HG03521 (cell line): ENCODE measurements around the gene EMC9.

Source experiments
- ATAC-seq: cut with Tn5 transposase; IDR thresholded peaks from one replicate; pipeline ENCODE4 v1.9.1; 2021; ENCODE audit warnings: mild to moderate bottlenecking, moderate library complexity; ENCODE audit not compliant: unreplicated experiment

EMC9 gene

DNA sequence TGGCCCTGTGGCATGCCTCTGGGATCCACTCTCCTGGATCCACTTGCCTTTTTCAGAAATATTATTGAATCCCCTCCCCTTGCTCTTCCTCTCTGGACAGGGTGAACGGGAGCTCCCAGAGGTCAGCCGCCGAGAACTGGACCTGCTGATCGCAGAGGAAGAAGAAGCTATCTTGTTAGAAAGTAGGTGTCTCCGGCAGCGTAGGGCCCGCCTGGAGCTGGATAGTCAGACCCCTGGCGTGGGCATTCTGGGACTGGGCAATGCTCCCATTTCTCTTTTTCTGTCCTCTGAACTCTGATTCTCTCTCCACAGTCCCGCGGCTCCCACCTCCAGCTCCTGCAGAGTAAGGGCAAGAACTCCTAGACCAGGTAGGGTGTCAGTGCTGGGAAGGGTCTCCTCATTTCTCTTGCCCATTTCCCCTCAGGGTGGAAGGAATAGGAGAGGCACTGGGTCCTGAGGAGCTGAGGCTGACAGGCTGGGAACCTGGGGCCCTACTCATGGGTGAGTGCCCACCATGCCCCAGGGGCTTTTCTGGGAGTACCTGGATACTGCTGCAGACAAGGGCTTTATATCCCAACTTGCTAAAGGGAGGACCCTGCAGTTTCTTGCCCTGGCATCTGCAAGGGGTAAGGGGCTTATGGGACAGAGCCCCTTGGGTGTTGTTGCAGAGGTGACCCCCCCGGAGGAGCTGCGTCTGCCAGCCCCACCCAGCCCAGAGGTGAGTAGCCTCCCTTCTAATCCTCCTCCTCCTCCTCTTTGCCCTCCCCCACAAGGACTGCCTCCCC lies 35.8 kb upstream of the EMC9 start:
- ATAC-seq = no peak

DNA sequence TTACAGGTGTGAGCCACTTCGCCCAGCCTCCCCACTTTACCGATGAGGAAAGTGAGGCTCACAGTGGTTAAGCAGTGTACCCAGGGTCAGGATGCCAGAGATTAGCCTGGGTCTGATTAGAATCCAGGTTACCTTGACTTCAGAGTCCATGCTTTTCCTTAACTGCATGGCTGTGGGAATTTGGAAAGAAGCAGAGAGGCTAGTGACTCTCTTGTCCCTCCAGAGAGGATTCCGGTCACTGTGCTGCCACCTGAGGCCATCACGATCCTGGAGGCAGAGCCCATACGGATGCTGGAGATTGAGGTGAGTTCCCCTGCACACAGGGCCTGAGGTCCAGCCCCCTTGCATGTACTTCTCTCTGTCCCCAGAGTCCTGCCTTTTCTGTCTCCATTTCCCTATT lies 35.2 kb upstream of the EMC9 start:
- ATAC-seq = no peak

DNA sequence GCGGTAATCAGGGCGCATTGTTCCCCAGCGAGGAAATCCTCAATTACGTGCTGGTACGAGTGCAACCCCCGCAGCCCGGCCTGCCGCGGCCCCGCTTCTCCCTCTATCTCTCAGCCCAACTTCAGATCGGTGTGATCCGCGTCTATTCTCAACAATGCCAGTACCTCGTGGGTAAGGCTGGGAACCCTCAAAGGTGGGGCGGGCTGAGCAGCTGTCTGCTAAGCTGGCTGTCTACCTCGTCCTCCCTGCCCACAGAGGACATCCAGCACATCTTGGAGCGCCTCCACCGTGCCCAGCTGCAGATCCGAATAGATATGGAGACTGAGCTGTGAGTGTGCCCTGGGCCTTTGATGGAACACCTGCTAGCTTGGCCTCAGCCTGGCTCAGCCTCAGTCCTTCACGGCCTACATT lies 31.5 kb upstream of the EMC9 start:
- ATAC-seq = no peak

DNA sequence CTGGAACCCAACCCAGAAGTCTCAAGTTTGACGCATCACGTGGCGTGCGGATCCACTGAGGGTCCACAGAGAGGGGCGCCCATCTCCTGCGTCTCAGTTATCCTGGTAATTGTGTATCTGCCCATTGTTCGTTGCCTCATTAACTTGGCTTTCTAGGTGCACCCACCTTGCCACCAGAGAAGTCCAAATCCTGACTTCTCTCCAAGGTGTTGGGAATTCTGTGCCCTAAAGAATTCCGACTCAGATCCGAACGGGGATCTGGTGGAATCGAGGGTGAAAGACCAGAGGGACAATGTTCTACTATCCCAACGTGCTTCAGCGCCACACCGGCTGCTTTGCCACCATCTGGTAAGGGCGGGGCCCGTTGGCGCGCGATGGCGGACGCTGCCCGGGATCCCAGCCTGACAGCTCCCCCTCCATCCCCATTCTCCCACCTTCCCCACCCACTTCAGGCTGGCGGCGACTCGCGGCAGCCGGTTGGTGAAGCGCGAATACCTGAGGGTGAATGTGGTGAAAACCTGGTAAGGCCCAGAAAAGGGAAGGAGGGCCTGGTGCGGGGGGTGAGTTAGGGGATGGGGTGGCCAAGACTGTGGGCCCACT lies 31.0 kb upstream of the EMC9 start:
- no peak for ATAC-seq

DNA sequence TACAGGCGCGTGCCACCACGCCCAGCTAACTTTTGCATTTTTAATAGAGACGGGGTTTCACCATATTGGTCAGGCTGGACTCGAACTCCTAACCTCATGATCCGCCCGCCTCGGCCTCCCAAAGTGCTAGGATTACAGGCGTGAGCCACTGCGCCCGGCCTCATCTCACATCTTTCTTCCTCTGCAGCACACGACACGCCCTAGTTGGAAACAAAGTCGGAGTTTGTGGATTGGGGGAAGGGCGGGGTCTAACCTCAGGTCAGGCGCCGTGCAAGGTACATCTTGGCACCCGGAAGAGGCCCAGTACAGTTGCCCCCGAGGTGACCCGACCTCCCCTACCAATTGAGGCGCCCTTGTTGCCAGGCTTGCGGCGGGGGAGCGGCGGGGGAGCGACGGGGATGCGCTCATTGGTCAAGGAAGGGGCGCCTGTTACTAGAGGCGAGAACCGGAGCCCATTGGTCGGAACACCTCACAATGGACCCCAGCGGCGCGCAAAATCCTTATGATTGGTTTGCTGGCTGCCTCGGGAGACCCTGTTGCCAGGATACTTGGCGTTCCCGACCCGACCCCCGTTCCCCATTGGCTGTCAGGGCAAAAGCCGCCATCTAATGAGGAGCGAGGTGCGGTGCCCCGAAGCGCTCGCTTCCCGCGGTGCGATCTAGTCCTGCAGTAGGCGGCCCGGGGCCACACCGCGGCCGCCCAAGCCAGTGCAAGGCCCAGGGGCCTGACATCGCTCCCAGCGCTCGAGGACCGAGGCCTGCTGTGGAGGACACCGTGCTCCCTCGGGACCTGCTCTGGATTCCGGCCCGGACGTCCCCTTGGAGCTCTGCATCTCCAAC lies 30.2 kb upstream of the EMC9 start, which contains the start of gene REC8:
REC8 (plus strand) TSS at position 659 of the 839 bp plus-strand sequence. CDS start 473 bp downstream, outside the sequence.
- peak; percentile 66 for ATAC-seq

DNA sequence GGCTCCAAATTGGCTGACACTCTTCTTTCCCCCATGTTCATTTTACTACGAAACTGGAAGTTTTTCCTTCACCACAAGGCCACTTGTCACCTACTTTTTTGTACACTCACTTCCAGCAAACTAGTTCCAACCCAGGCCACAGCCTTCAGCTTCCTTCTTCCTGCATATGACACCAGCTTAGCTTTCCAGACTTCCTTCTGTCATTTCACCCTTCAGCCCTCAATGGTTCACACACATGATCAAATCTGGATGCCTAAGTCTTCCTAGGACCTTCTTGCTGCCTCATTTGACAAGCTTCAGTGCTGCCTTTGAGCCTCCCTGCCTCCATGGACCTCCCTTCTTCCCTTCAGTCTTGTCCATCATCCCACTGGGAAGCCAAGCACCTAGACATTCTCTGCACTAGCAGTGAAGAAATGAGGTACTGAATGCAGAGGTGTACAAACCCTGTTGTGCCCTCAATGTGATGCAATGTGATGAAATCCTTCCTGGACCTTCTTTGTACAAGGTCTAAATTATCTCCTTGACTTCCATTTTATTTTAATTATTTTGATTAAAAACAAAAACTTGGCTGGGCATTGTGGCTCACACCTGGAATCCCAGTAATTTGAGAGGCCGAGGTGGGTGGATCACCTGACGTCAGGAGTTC lies 26.2 kb upstream of the EMC9 start:
- no peak for ATAC-seq

DNA sequence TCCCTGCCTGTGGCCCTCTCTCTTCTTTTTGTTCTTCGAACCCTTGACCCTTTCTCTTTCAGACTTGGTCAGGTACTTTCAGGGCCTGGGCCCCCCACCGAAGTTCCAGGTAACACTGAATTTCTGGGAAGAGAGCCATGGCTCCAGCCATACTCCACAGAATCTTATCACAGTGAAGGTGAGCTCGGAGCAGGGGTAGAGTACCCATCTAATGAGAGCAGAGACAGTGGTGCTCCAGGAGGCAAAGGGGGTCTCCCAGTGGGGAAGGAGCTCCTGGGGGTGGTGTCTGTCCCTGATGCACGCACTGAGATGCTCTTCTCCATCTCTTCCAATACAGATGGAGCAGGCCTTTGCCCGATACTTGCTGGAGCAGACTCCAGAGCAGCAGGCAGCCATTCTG lies 24.4 kb upstream of the EMC9 start:
- no peak for ATAC-seq

DNA sequence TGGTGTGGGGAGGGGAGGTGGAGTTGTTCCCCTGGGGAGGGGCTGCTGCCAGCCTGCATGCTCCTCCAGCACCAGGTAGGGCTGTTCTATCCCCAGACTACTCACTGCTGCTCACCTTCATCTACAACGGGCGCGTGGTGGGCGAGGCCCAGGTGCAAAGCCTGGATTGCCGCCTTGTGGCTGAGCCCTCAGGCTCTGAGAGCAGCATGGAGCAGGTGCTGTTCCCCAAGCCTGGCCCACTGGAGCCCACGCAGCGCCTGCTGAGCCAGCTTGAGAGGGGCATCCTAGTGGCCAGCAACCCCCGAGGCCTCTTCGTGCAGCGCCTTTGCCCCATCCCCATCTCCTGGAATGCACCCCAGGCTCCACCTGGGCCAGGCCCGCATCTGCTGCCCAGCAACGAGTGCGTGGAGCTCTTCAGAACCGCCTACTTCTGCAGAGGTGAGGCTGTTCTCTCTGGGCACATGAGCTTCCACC lies 23.2 kb upstream of the EMC9 start:
- no peak for ATAC-seq

DNA sequence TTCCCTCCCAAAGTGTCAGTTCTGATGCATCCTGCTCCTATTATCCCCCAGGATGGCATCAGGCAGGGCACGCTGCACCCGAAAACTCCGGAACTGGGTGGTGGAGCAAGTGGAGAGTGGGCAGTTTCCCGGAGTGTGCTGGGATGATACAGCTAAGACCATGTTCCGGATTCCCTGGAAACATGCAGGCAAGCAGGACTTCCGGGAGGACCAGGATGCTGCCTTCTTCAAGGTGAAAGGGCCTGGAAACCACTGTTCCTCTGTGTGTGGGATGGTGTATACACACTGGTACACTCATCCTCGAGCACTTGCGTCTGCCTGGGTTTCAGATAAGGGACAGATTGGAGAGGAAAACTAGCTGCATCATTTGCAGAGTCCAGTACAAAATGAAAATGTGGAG lies 20.7 kb upstream of the EMC9 start:
- no peak for ATAC-seq

DNA sequence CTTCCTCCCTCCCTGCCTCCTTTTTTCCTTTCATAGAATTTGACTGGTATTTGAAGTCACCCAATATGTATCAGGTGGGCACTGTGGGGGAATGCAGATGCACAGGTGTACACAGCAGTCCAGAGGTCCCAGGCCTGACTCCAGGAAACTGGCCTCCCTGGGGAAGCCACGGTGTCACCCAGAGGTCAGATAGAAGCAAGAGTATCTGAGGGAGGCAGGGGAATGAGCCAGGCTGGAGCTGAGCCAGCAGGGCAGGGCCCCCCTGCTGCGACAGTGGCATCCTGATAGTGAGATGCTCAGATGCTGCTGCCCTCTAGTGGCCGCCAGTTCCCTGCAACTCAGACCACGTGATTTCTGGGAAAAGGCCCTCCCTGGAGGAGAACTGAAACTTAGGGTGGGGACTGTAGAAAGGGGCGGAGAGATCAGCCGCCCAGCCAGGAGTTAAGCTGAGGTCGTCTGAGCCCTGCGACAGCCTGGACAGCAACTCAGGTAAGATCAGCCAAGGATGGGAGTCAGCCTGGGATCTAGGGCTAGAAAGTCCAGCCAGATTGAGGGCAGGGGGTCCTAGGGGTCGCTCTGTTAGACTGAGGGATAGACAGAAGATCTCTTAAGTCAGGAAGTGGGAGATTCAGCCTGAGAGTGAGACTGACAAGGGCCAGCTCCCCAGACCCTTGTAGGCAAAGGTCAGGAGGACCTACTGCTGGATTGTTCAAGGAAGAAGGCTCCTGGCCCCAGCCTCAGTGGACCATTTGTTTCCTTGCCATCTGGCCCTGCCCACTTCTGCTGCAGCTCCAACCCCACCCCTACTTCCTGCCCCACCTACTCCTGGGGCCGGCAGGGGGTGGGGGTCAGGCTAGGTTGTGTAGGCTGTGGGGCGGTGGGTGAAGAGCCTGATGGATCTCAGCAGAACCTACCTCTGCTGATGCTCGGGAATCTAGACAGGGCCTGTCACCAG lies 19.7 kb upstream of the EMC9 start, which contains the start of gene IRF9:
IRF9 (plus strand) TSS at position 416 of the 955 bp plus-strand sequence. CDS start 880 bp downstream, outside the sequence.
- peak; percentile 77 for ATAC-seq

DNA sequence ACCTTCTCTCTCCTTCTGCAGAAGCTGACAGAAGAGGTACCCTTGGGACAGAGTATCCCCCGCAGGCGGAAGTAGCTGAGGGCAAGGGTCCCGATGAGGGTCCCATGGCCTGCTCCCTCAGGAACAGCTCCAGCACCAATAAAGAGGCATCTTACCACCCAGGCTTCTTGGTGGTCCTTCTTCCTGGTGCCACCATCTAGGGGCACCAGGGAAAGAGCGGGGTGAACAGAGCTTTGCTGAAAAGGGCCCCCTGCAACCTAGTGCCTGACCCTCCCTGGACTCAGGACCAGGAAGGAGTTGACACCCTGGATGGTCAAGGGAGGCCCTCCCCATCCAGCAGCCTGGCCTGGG lies 19.1 kb upstream of the EMC9 start:
- ATAC-seq = no peak

DNA sequence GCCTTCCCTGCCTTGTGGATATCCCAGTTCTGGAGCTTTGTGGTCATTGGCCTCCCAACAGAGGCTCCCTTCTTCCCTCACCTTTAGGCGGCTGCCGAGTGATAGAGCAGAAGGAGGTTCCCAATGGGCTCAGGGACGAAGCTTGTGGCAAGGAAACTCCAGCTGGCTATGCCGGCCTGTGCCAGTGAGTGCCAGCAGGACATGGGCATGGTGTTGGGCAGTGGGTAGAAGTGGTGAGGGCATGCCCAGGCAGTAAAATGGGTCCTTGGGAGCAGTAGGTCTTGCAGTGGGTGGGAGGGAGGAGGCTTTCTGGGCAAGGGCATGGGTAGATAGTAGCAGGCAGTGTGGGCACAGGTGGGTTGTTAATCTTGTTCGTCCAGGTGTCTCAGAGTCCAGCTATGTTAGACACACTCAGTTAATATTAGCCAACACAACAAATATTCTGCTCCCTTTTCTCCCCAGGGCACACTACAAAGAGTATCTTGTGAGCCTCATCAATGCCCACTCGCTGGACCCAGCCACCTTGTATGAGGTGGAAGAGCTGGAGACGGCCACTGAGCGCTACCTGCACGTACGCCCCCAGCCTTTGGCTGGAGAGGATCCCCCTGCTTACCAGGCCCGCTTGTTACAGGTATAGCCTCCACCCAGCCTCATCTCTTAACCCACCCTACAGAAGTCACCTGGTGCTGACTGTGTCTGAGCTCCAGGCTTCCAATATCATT lies 18.5 kb upstream of the EMC9 start:
- no peak for ATAC-seq

DNA sequence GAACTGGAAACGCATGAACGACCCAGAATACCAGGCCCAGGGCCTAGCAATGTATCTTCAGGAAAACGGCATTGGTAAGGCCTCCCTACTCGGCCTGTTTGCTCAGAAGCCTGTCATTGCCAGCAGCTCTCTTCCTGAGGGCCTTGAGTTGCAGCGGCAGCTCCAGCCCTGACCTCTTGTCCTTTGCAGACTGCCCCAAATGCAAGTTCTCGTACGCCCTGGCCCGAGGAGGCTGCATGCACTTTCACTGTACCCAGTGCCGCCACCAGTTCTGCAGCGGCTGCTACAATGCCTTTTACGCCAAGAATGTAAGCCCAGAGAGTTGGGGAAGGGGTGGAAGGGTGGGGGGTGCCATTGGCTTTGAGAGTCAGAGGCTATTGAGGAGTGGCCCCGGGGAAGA lies 15.9 kb upstream of the EMC9 start:
- no peak for ATAC-seq

DNA sequence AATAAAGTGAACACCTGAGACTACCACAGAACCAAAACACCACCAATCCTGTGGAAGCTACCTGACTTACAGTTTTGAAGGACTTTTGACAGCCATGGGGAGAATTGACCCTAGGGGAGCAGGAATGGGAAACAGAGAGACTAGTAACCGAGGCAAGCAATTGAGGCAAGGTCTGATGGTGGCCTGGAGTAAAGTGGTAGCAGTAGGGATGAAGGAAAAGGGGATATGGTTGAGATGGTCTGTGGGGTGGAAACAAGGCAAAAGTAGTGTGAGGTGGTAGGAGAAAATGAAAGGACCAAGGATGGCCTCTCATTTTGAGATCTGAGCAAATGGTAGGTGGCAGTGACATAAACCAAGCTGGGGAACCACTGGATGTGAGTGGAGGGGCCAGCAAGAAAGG lies 15.4 kb upstream of the EMC9 start:
- no peak for ATAC-seq

DNA sequence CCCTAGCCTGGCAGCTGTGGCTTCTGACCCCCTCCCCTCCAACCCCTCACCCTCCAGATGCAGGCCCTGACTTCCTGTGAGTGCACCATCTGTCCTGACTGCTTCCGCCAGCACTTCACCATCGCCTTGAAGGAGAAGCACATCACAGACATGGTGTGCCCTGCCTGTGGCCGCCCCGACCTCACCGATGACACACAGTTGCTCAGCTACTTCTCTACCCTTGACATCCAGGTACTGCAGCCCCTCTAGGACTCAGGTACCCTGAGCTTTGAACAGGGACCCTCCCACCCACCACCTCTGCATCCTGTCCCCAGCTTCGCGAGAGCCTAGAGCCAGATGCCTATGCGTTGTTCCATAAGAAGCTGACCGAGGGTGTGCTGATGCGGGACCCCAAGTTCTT lies 13.7 kb upstream of the EMC9 start:
- ATAC-seq = no peak

DNA sequence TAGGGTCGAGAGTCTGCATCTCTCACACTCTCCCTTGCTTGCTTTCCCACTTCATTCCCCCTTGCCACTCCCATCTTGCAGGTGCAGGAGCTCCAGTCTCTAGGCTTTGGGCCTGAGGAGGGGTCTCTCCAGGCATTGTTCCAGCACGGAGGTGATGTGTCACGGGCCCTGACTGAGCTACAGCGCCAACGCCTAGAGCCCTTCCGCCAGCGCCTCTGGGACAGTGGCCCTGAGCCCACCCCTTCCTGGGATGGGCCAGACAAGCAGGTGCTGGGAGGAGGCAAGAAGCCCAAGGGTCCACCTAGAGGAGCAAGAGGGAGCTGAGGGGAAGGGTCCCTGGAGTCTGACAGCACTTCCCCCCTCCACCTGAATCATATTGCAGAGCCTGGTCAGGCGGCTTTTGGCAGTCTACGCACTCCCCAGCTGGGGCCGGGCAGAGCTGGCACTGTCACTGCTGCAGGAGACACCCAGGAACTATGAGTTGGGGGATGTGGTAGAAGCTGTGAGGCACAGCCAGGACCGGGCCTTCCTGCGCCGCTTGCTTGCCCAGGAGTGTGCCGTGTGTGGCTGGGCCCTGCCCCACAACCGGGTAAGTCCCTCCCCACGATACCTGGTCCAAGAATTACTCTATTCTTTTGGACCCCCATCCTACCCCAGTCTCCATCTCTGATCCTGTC lies 10.2 kb upstream of the EMC9 start:
- ATAC-seq = no peak

DNA sequence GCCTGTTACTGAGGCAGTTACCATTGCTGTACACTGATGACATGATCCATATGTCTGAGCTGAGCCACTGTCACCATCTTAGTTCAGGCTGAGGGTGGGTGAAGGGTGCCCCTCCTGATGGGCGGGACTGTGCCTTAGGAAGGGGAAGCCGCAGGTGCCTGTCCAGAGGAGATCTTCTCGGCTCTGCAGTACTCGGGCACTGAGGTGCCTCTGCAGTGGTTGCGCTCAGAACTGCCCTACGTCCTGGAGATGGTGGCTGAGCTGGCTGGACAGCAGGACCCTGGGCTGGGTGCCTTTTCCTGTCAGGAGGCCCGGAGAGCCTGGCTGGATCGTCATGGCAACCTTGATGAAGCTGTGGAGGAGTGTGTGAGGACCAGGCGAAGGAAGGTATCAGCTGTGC lies 9.6 kb upstream of the EMC9 start:
- ATAC-seq = no peak

DNA sequence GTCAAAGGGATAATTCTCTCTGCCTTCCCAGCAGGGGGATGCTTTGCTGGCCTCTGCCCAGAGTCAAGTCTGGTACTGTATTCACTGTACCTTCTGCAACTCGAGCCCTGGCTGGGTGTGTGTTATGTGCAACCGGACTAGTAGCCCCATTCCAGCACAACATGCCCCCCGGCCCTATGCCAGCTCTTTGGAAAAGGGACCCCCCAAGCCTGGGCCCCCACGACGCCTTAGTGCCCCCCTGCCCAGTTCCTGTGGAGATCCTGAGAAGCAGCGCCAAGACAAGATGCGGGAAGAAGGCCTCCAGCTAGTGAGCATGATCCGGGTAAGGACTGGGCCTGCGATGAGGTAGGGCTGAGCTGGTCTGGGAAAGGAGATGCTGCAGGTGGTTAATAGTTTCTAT lies 9.2 kb upstream of the EMC9 start:
- ATAC-seq = no peak

DNA sequence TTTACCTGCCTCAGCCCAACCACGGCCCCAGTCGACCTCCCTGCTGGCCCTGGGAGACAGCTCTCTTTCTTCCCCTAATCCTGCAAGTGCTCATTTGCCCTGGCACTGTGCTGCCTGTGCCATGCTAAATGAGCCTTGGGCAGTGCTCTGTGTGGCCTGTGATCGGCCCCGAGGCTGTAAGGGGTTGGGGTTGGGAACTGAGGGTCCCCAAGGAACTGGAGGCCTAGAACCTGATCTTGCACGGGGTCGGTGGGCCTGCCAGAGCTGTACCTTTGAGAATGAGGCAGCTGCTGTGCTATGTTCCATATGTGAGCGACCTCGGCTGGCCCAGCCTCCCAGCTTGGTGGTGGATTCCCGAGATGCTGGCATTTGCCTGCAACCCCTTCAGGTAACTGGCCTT lies 8.7 kb upstream of the EMC9 start:
- ATAC-seq = no peak
